ENCODE measurements around the gene ELP4. TPM values are rescaled to one million over a fixed set of nuclear protein-coding genes. Genes with fewer than 3 reads are reported as not detected.

Gene ELP4
- total RNA-seq, 2 donors from 2014 or later, result 16.9 TPM

GRCh38 chr11:31784611-31785010 lies 275.0 kb downstream of the ELP4 start:
- Histone ChIP-seq H3K4me1 (ENCODE audit: control insufficient read depth in 1 of 2, low read depth in 2 of 2) (peaks cover 0 to 3% of the 10 kb centered on the region in 2 donors), H3K9me3 (no peaks in the 10 kb centered on the region), H3K27ac (no peak overlapping the region), H3K27me3 (replicated peaks; ENCODE audit: insufficient read depth) (no peaks in the 10 kb centered on the region), H3K4me3 (no peak overlapping the region), H3K36me3 (peaks cover 2% of the 10 kb centered on the region)
- TF ChIP-seq CTCF (IDR thresholded peaks at IDR 0.05), result no peak
- DNase-seq (ENCODE audit: low spot score) (no peak), ATAC-seq (ENCODE audit: insufficient number of reproducible peaks, low FRiP score, low read depth) (no peak)

GRCh38 chr11:31786996-31787685 lies 277.6 kb downstream of the ELP4 start:
- H3K27me3 ChIP-seq (replicated peaks; ENCODE audit: insufficient read depth), result no peaks in the 10 kb centered on the region
- H3K36me3 ChIP-seq, result peaks cover 2% of the 10 kb centered on the region
- TF ChIP-seq CTCF (IDR thresholded peaks at IDR 0.05), result no peak
- DNase-seq (ENCODE audit: low spot score) (no peak), ATAC-seq (ENCODE audit: insufficient number of reproducible peaks, low FRiP score, low read depth) (no peak)
- H3K9me3 ChIP-seq, result no peaks in the 10 kb centered on the region
- H3K4me1 ChIP-seq (ENCODE audit: control insufficient read depth in 1 of 2, low read depth in 2 of 2), result no peaks in the 10 kb centered on the region
- H3K4me3 ChIP-seq, result no peak overlapping the region
- no peak overlapping the region for H3K27ac ChIP-seq

GRCh38 chr11:31788085-31788484 lies 278.5 kb downstream of the ELP4 start:
- H3K36me3 ChIP-seq, result peaks cover 2% of the 10 kb centered on the region
- DNase-seq (ENCODE audit: low spot score) (no peak), ATAC-seq (ENCODE audit: insufficient number of reproducible peaks, low FRiP score, low read depth) (no peak)
- H3K27ac ChIP-seq, result no peak overlapping the region
- H3K9me3 ChIP-seq, result no peaks in the 10 kb centered on the region
- no peaks in the 10 kb centered on the region for H3K4me1 ChIP-seq (ENCODE audit: control insufficient read depth in 1 of 2, low read depth in 2 of 2)
- no peaks in the 10 kb centered on the region for H3K27me3 ChIP-seq (replicated peaks; ENCODE audit: insufficient read depth)
- no peak for TF ChIP-seq CTCF (IDR thresholded peaks at IDR 0.05)
- H3K4me3 ChIP-seq, result no peak overlapping the region

GRCh38 chr11:31790649-31791048 lies 281.1 kb downstream of the ELP4 start:
- DNase-seq (ENCODE audit: low spot score) (no peak), ATAC-seq (ENCODE audit: insufficient number of reproducible peaks, low FRiP score, low read depth) (no peak)
- Histone ChIP-seq H3K9me3 (no peaks in the 10 kb centered on the region), H3K4me1 (ENCODE audit: control insufficient read depth in 1 of 2, low read depth in 2 of 2) (no peaks in the 10 kb centered on the region), H3K27ac (no peak overlapping the region), H3K4me3 (no peak overlapping the region), H3K36me3 (peaks cover 2% of the 10 kb centered on the region), H3K27me3 (replicated peaks; ENCODE audit: insufficient read depth) (no peaks in the 10 kb centered on the region)
- no peak for TF ChIP-seq CTCF (IDR thresholded peaks at IDR 0.05)

GRCh38 chr11:31792036-31792435 lies 282.5 kb downstream of the ELP4 start:
- no peak overlapping the region for H3K4me3 ChIP-seq
- H3K36me3 ChIP-seq, result no peaks in the 10 kb centered on the region
- TF ChIP-seq CTCF (IDR thresholded peaks at IDR 0.05), result no peak
- H3K4me1 ChIP-seq (ENCODE audit: control insufficient read depth in 1 of 2, low read depth in 2 of 2), result no peaks in the 10 kb centered on the region
- H3K9me3 ChIP-seq, result no peaks in the 10 kb centered on the region
- DNase-seq (ENCODE audit: low spot score), result no peak
- peaks cover under 1% of the 10 kb centered on the region for H3K27me3 ChIP-seq (replicated peaks; ENCODE audit: insufficient read depth)
- H3K27ac ChIP-seq, result no peak overlapping the region
- no peak for ATAC-seq (ENCODE audit: insufficient number of reproducible peaks, low FRiP score, low read depth)

Data from thoracic aorta (tissue), 2 donors.